GM12872 (cell line): Measurements from ENCODE around the gene SRGAP1.
A peak's percentile ranks its signal among the peaks of the same experiment; 100 is the strongest.

Source experiments
- TF ChIP-seq, protein P1 (sequence below): IDR thresholded peaks from 3 replicates; pipeline ENCODE4 v1.5.1; 2011; ENCODE audit warnings: low read depth, mild to moderate bottlenecking, low read length, moderate library complexity; ENCODE audit not compliant: insufficient read depth

Gene SRGAP1

DNA sequence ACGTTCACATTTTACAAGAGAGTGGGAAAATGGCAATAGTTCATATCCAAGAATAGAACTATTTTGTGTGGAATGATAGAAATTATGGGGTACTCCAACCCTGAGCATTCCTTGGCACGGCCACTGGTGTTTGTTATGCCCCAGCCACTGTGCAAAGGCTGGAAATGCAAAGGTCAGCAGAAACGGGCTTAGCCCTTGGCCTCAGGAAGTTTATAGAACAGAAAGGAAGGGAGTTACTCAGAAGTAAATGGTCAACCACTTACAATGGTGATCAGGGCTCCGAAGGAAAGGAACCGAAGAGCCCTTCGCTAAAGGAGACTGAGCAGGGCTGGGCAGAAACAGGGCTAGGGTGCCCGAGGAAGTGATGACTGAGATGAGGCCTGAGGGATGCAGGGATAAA is 332.5 kb downstream of the SRGAP1 start:
- TF ChIP-seq, protein P1, sequence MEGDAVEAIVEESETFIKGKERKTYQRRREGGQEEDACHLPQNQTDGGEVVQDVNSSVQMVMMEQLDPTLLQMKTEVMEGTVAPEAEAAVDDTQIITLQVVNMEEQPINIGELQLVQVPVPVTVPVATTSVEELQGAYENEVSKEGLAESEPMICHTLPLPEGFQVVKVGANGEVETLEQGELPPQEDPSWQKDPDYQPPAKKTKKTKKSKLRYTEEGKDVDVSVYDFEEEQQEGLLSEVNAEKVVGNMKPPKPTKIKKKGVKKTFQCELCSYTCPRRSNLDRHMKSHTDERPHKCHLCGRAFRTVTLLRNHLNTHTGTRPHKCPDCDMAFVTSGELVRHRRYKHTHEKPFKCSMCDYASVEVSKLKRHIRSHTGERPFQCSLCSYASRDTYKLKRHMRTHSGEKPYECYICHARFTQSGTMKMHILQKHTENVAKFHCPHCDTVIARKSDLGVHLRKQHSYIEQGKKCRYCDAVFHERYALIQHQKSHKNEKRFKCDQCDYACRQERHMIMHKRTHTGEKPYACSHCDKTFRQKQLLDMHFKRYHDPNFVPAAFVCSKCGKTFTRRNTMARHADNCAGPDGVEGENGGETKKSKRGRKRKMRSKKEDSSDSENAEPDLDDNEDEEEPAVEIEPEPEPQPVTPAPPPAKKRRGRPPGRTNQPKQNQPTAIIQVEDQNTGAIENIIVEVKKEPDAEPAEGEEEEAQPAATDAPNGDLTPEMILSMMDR = no peak

- TF ChIP-seq, protein P1 = no peak
These were observed 333.6 kb downstream of the SRGAP1 start for GRCh38 chr12:64178122-64178521.

DNA sequence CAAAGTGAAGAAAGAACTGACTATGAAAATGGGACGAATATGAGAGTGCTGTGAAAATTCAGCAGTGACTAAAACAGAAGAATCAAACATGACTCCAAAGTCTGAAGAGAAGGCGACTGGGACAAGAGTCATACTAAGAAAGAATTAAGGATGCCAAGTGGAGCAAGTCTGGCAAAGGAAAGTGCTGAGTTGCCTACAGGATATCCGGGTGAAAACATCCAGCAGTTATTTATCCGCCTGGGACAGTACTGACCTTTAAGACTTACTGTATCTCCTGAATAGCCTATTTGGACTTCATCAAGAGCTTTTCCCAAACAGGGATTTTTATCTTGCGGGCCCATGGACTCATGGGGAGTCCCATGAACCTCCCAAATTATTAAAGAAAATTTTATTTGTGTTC is 336.5 kb downstream of the SRGAP1 start:
- TF ChIP-seq, protein P1 = no peak

DNA sequence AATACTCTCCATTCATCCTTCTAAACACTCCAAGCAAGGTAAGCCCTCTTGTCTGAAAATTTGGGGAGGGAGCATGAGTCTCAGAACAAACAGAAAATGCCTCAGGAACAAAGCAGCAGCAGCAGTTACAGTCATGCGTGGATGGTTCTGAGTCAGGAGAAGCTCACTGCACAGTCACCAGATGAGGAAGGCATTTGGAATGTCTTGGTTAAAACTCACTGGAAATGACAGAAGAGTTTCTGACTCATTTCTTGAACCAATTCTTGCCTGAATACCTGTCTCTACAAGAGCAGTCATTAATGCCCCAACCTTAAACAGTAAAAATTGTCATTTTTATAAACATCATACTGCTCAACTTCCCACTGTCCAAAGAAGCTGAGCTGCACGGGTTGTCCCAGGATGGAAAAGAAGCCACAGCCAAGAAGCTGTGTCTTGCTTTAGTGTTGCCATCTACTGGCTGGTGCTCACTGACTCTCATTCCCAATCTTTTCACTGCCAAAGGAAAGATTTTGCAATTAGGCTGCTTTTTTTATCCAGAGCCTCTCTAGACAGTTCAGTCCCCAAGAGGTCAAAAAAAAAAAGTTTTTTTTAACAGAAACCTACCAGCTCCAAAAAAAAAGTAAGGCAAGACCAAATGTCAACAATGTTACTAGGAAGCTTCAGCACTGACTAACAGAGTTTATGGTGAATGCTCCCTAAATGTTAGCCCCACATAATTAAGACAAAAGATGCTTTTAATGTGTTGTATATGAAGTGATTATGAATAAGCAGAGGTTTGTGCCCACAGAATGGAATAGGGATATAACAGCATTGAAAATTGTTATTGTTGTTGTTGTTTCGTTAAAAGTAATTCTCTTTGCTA is 337.2 kb downstream of the SRGAP1 start:
- TF ChIP-seq, protein P1 = peak; percentile 38; the same call in 2 of the 3 replicates

DNA sequence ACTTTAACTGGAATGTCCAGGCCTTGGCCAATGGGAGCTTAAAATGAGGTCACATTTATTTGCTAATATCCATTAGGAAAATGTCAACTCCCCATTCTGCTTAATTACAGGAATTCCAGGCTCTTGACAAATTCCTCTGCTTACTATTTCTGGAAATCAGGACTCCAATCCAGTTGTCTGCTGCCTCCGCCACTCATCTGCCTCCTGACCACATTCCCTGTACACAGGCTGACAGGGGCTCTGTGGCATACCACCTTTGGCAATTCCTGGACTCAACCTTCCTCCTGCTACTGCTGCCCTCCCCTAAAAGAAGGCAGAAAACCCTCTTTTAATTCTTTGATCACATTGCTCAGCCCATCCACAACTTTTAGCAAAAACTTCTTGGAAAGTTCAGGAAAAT is 339.7 kb downstream of the SRGAP1 start:
- TF ChIP-seq, protein P1 = no peak

- TF ChIP-seq, protein P1 = no peak
These were observed 342.3 kb downstream of the SRGAP1 start for GRCh38 chr12:64186789-64187188.

- TF ChIP-seq, protein P1 = no peak
These were observed 342.9 kb downstream of the SRGAP1 start for GRCh38 chr12:64187370-64187769.
